Activated CD8-positive, alpha-beta T cell treated with anti-CD3 and anti-CD28 coated beads, Interleukin-2, amount 10 ng/mL, durations not matched to agents 7 days and 5 days (primary cell): ENCODE data around the gene PXYLP1. TPM values are rescaled to one million over a fixed set of nuclear protein-coding genes. Genes with fewer than 3 reads are reported as not detected.

Experiments used
- ATAC-seq: fragments of 150-1000 bp; cut with Tn5 transposase; one replicate; pipeline ENCODE4 v1.10.0; 2021; ENCODE audit warnings: moderate library complexity
- CTCF ChIA-PET: fragments of 350-600 bp; sonication (Branson Sonifier 250); formaldehyde crosslinking; loops from one replicate; lab custom pipeline; 2021; ENCODE audit warnings: antibody characterized with exemption; lab: Charles Lee
- POLR2A ChIA-PET: fragments of 350-600 bp; sonication (Branson Sonifier 250); formaldehyde crosslinking; loops from one replicate; lab custom pipeline; 2021; ENCODE audit warnings: antibody characterized with exemption; lab: Charles Lee
- DNase-seq: peaks from one replicate; pipeline ENCODE4 v3.0.0-alpha.2; 2020
- H3K27ac Mint-ChIP-seq: one replicate; pipeline ENCODE4 v1.8.0; 2021; ENCODE audit warnings: mild to moderate bottlenecking, mixed read lengths
- H3K27me3 Mint-ChIP-seq: one replicate; pipeline ENCODE4 v1.8.0; 2021; ENCODE audit warnings: low read depth, mixed read lengths
- H3K36me3 Mint-ChIP-seq: one replicate; pipeline ENCODE4 v1.8.0; 2021; ENCODE audit warnings: low read depth, mixed read lengths
- H3K4me1 Mint-ChIP-seq: one replicate; pipeline ENCODE4 v1.8.0; 2021; ENCODE audit warnings: low read depth, mixed read lengths
- H3K4me3 Mint-ChIP-seq: one replicate; pipeline ENCODE4 v1.8.0; 2021; ENCODE audit warnings: mild to moderate bottlenecking, mixed read lengths
- H3K9me3 Mint-ChIP-seq: one replicate; pipeline ENCODE4 v1.8.0; 2022; ENCODE audit warnings: mixed read lengths; ENCODE audit not compliant: insufficient read depth
- total RNA-seq, 2 experiments: library from RNA; stranded (reverse); gene quantifications; one replicate each; pipeline ENCODE4 v1.2.3, GENCODE V29; 2021

PXYLP1 gene
- total RNA-seq, 2 experiments from 2014 or later = 15.0 to 16.5 TPM

GRCh38 chr3:141260630-141260927, 29.0 kb downstream of the PXYLP1 start:
- Mint-ChIP-seq H3K27me3 (no peaks in the 10 kb centered on the region), H3K4me1 (peaks cover 41% of the 10 kb centered on the region), H3K9me3 (no peaks in the 10 kb centered on the region), H3K36me3 (peaks cover 31% of the 10 kb centered on the region), H3K4me3 (no peak overlapping the region), H3K27ac (no peak overlapping the region)
- CTCF ChIA-PET = interaction anchor here (0.9 to 16.6 kb wide), 2 partner anchors 19 to 25 kb away, joined by 3 to 337 read pairs; partner anchors contain the start of gene PXYLP1
- POLR2A ChIA-PET = interaction anchor here (1.4 kb wide), 1 partner anchor 11 kb away, joined by 3 read pairs; no protein-coding TSS in a partner anchor
- ATAC-seq (no peak), DNase-seq (no peak)

GRCh38 chr3:141261472-141262307, 30.1 kb downstream of the PXYLP1 start:
- Mint-ChIP-seq H3K36me3 (peaks cover 33% of the 10 kb centered on the region), H3K4me3 (no peak overlapping the region), H3K27me3 (no peaks in the 10 kb centered on the region), H3K4me1 (peaks cover 41% of the 10 kb centered on the region), H3K27ac (peak overlapping the region; percentile 72), H3K9me3 (no peaks in the 10 kb centered on the region)
- POLR2A ChIA-PET = interaction anchor here (1.5 kb wide), 1 partner anchor 30 kb away, joined by 4 read pairs; the partner anchor contains the start of gene PXYLP1
- no peak for ATAC-seq
- no peak for DNase-seq
- CTCF ChIA-PET = interaction anchor here (0.9 to 1.6 kb wide), 3 partner anchors 18 to 613 kb away, joined by 3 to 9 read pairs (median 3); partner anchors contain the start of gene PXYLP1

DNA sequence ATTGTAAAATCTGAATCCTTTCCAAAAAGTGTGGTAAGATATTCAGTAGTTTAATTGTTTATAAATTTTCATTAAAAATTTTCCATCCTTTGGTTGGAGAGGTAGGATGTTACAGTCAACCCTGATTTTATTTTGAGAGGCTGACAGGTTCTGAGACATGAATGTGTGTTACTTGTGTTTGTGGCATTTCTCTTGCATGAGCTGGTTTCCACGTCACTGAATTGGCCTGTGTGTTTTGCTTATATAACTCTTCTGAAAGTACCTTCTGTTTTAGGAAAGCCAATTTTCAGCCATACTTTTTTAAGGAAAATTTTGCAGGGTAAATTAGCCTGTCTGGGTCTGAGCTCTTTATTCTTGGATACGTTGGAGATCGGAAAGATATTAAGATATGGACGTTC, 30.7 kb downstream of the PXYLP1 start:
- Mint-ChIP-seq H3K27ac (no peak overlapping the region), H3K36me3 (peaks cover 33% of the 10 kb centered on the region), H3K9me3 (no peaks in the 10 kb centered on the region), H3K4me3 (no peak overlapping the region), H3K4me1 (peaks cover 42% of the 10 kb centered on the region), H3K27me3 (no peaks in the 10 kb centered on the region)
- ChIA-PET CTCF (interaction anchor here (1.1 to 1.6 kb wide), 3 partner anchors 28 to 613 kb away, joined by 3 to 9 read pairs (median 3); partner anchors contain the start of gene PXYLP1), POLR2A (interaction anchor here (1.5 kb wide), 1 partner anchor 31 kb away, joined by 4 read pairs; the partner anchor contains the start of gene PXYLP1)
- ATAC-seq = no peak
- no peak for DNase-seq

DNA sequence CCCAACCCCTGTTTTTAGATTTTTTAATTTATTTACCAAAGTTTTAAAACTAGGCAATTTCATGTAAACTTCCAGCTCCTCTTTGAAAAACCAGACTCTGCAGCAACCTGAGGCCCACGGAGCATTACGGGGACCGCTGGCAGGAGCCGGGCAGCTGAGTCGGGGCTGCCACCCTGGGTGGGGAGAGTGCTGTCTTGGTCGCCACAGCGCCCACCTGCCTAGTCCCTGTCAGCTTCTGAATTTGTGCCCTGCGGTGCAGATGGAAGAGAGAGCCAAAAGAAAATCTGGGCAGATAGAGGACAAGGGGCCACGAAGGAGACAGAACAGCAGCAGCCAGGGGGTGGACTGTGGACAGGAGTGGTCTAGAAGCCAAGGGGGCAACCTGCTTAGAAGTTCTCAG, 34.6 kb downstream of the PXYLP1 start:
- ATAC-seq (no peak), DNase-seq (no peak)
- Mint-ChIP-seq H3K27ac (peak overlapping the region; percentile 95), H3K27me3 (no peaks in the 10 kb centered on the region), H3K9me3 (no peaks in the 10 kb centered on the region), H3K36me3 (peaks cover 30% of the 10 kb centered on the region), H3K4me1 (peaks cover 52% of the 10 kb centered on the region), H3K4me3 (peak overlapping the region; percentile 75)
- CTCF ChIA-PET = interaction anchor here (0.6 to 4.8 kb wide), 12 partner anchors 11 to 186 kb away, joined by 3 to 86 read pairs (median 6); partner anchors contain the start of gene PXYLP1
- POLR2A ChIA-PET = interaction anchor here (0.6 to 4.2 kb wide), 13 partner anchors 8 to 323 kb away, joined by 3 to 60 read pairs (median 10); partner anchors contain the start of gene PXYLP1

- DNase-seq (peak; percentile 70), ATAC-seq (peak; percentile 89)
- H3K9me3 Mint-ChIP-seq = no peaks in the 10 kb centered on the region
- ChIA-PET POLR2A (interaction anchor here (0.6 to 4.2 kb wide), 23 partner anchors 8 to 1311 kb away, joined by 3 to 60 read pairs (median 5); partner anchors contain the start of gene PXYLP1), CTCF (interaction anchor here (0.8 to 4.8 kb wide), 17 partner anchors 8 to 187 kb away, joined by 3 to 86 read pairs (median 4); partner anchors contain the start of gene PXYLP1)
- peak overlapping the region; percentile 95 for H3K27ac Mint-ChIP-seq
- H3K4me3 Mint-ChIP-seq = peak overlapping the region; percentile 75
- H3K4me1 Mint-ChIP-seq = peaks cover 51% of the 10 kb centered on the region
- peaks cover 23% of the 10 kb centered on the region for H3K36me3 Mint-ChIP-seq
- no peaks in the 10 kb centered on the region for H3K27me3 Mint-ChIP-seq
Observed at GRCh38 chr3:141266797-141267555, 35.4 kb downstream of the PXYLP1 start.

DNA sequence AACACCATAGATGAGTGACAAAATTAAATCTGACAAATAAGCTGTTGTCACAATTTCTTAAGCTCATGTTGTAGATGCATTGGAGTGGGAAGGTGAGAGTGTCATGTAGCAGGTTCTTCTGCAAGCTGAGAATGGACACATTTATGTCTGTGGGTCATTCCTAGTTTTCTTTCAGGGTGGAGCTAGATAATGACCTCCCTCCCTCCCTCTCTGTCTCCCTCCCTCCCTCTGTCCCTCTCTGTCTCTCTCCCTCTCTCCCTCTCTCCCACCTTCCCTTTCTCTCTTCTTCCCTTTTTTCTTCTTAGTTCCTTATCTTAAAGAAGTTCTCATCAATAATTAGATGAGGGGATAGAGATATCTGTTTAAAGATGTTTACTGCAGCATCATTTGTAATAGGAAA, 36.0 kb downstream of the PXYLP1 start:
- peak overlapping the region; percentile 95 for H3K27ac Mint-ChIP-seq
- H3K4me1 Mint-ChIP-seq = peaks cover 50% of the 10 kb centered on the region
- no peak for ATAC-seq
- no peaks in the 10 kb centered on the region for H3K9me3 Mint-ChIP-seq
- H3K27me3 Mint-ChIP-seq = no peaks in the 10 kb centered on the region
- ChIA-PET CTCF (interaction anchor here (0.8 to 4.8 kb wide), 12 partner anchors 9 to 187 kb away, joined by 3 to 86 read pairs (median 7); partner anchors contain the start of gene PXYLP1), POLR2A (interaction anchor here (0.8 to 4.2 kb wide), 17 partner anchors 8 to 220 kb away, joined by 3 to 60 read pairs (median 5); partner anchors contain the start of gene PXYLP1)
- DNase-seq = no peak
- peak overlapping the region; percentile 75 for H3K4me3 Mint-ChIP-seq
- peaks cover 20% of the 10 kb centered on the region for H3K36me3 Mint-ChIP-seq

DNA sequence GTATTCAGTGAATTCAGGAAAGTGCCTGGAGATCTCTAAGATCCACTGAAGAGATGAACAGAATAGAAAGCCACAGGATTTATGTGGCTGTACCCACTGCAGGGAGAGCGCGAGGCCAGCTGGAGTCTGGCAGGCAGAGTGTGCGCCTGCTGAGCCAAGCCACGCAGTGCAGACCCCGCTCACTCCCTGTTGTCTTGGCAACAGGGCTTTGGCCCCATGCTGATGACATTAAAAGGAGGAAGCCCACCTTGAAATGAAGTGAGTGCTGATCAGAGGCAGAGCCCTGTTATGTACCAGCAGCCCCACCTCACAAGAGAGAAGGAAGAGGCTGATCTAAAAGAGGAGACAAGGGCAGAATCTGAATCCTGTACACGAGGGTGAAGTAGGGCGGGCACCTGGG, 36.7 kb downstream of the PXYLP1 start:
- DNase-seq (no peak), ATAC-seq (peak; percentile 18)
- no peaks in the 10 kb centered on the region for H3K9me3 Mint-ChIP-seq
- peak overlapping the region; percentile 95 for H3K27ac Mint-ChIP-seq
- no peaks in the 10 kb centered on the region for H3K27me3 Mint-ChIP-seq
- H3K36me3 Mint-ChIP-seq = peaks cover 20% of the 10 kb centered on the region
- H3K4me3 Mint-ChIP-seq = peak overlapping the region; percentile 75
- peaks cover 52% of the 10 kb centered on the region for H3K4me1 Mint-ChIP-seq
- ChIA-PET CTCF (interaction anchor here (0.8 to 4.8 kb wide), 9 partner anchors 10 to 43 kb away, joined by 3 to 86 read pairs (median 7); partner anchors contain the start of gene PXYLP1), POLR2A (interaction anchor here (1.7 to 4.2 kb wide), 5 partner anchors 15 to 44 kb away, joined by 6 to 60 read pairs (median 11); partner anchors contain the start of gene PXYLP1)

DNA sequence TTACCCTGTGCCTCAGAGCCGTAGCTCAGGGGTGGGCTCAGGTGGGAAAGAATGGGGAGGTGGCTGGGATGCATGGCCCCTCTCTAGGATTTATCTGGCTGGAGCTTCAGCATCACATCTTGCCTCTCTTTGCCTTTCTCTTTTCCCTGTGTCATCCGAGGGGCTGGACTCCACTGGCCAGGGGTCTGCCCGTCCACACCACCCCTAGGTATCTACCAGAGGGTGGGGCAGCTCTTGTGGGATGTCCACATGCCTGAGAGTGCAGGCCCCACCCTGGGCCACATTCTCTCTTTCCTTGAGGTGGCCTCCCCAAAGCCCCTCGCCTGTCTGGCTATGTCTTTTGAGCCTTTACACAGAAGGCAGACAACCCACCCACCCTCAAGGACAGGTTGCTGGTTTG, 37.2 kb downstream of the PXYLP1 start:
- ATAC-seq = no peak
- Mint-ChIP-seq H3K27me3 (no peaks in the 10 kb centered on the region), H3K4me1 (peaks cover 57% of the 10 kb centered on the region), H3K9me3 (no peaks in the 10 kb centered on the region), H3K36me3 (peaks cover 20% of the 10 kb centered on the region), H3K27ac (no peak overlapping the region), H3K4me3 (no peak overlapping the region)
- CTCF ChIA-PET = interaction anchor here (0.8 to 4.8 kb wide), 4 partner anchors 13 to 43 kb away, joined by 3 to 86 read pairs (median 22); partner anchors contain the start of gene PXYLP1
- no peak for DNase-seq
- POLR2A ChIA-PET = interaction anchor here (2.7 kb wide), 1 partner anchor 43 kb away, joined by 10 read pairs; no protein-coding TSS in a partner anchor

- no peak for ATAC-seq
- no peak overlapping the region for H3K27ac Mint-ChIP-seq
- H3K4me1 Mint-ChIP-seq = peaks cover 67% of the 10 kb centered on the region
- H3K9me3 Mint-ChIP-seq = no peaks in the 10 kb centered on the region
- CTCF ChIA-PET = interaction anchor here (1.2 to 2.6 kb wide), 6 partner anchors 12 to 182 kb away, joined by 3 to 6 read pairs (median 4); partner anchors contain the start of gene PXYLP1
- peaks cover 21% of the 10 kb centered on the region for H3K36me3 Mint-ChIP-seq
- no peak for DNase-seq
- POLR2A ChIA-PET = interaction anchor here (2.3 kb wide), 1 partner anchor 39 kb away, joined by 8 read pairs; the partner anchor contains the start of gene PXYLP1
- H3K27me3 Mint-ChIP-seq = no peaks in the 10 kb centered on the region
- no peak overlapping the region for H3K4me3 Mint-ChIP-seq
Observed at GRCh38 chr3:141269961-141270360, 38.3 kb downstream of the PXYLP1 start.

GRCh38 chr3:141271279-141272030, 39.8 kb downstream of the PXYLP1 start:
- no peak for ATAC-seq
- Mint-ChIP-seq H3K4me1 (peaks cover 60% of the 10 kb centered on the region), H3K36me3 (peaks cover 16% of the 10 kb centered on the region)

More at GRCh38 chr3:141271279-141272030, 39.8 kb downstream of the PXYLP1 start:
- ChIA-PET CTCF (interaction anchor here (1.1 to 5.2 kb wide), 8 partner anchors 9 to 181 kb away, joined by 3 to 23 read pairs (median 4); partner anchors contain the start of gene PXYLP1), POLR2A (interaction anchor here (0.9 to 2.3 kb wide), 2 partner anchors 11 to 40 kb away, joined by 3 to 8 read pairs; partner anchors contain the start of gene PXYLP1)
- no peak for DNase-seq
- Mint-ChIP-seq H3K9me3 (no peaks in the 10 kb centered on the region), H3K4me3 (no peak overlapping the region), H3K27ac (no peak overlapping the region), H3K27me3 (no peaks in the 10 kb centered on the region)
